OCI-LY7 (cell line): ENCODE results near the gene UBL3. TPM values are rescaled to one million over a fixed set of nuclear protein-coding genes. Genes with fewer than 3 reads are reported as not detected.

Experiments
- BruUV-seq: library from RNA; stranded (reverse); fragments of 400-500 nt; replicated peaks from 2 replicates; lab custom pipeline; 2021; lab: Mats Ljungman, UMichigan
- CTCF ChIA-PET: fragments of 300-600 bp; sonication (Branson Sonifier 250); formaldehyde crosslinking; loops from one replicate; lab custom pipeline; 2022; ENCODE audit warnings: antibody characterized with exemption; ENCODE audit not compliant: unreplicated experiment; lab: Charles Lee
- POLR2A ChIA-PET: fragments of 300-600 bp; sonication (Branson Sonifier 250); formaldehyde crosslinking; loops from one replicate; lab custom pipeline; 2022; ENCODE audit warnings: antibody characterized with exemption; lab: Charles Lee
- DNase-seq: peaks from one replicate; pipeline ENCODE4 v3.0.0-alpha.2; 2015; ENCODE audit warnings: low spot score
- H2AFZ ChIP-seq: fragments of 200-600 bp; sonication (generic), shearing (Covaris generic); 2 replicates; pipeline ENCODE4 v1.6.1; 2014; ENCODE audit warnings: mild to moderate bottlenecking, antibody characterized with exemption, low read length, moderate library complexity
- H3K27ac ChIP-seq: fragments of 200-600 bp; sonication (generic); 2 replicates; pipeline ENCODE4 v1.5.1; 2014; ENCODE audit warnings: mixed run types, low read depth, mild to moderate bottlenecking, moderate library complexity, low read length, inconsistent platforms; ENCODE audit not compliant: poor library complexity, severe bottlenecking
- H3K36me3 ChIP-seq: fragments of 200-600 bp; sonication (generic); 2 replicates; pipeline ENCODE4 v1.6.1; 2014; ENCODE audit warnings: mild to moderate bottlenecking, antibody characterized with exemption, low read length, moderate library complexity, mixed read lengths; ENCODE audit not compliant: insufficient read depth
- H3K4me1 ChIP-seq: fragments of 200-600 bp; sonication (generic); 2 replicates; pipeline ENCODE4 v1.5.1; 2014; ENCODE audit warnings: mild to moderate bottlenecking, low read length; ENCODE audit not compliant: insufficient read depth, poor library complexity, severe bottlenecking
- H3K4me2 ChIP-seq: fragments of 200-600 bp; sonication (generic); 2 replicates; pipeline ENCODE4 v1.6.1; 2014; ENCODE audit warnings: mild to moderate bottlenecking, low read length
- H3K4me3 ChIP-seq: fragments of 200-600 bp; sonication (generic); 2 replicates; pipeline ENCODE4 v1.5.1; 2014; ENCODE audit warnings: mild to moderate bottlenecking, low read depth, low read length; ENCODE audit not compliant: poor library complexity, severe bottlenecking
- H3K79me2 ChIP-seq: fragments of 200-600 bp; sonication (generic); 2 replicates; pipeline ENCODE4 v1.6.1; 2016; ENCODE audit warnings: low read depth, mild to moderate bottlenecking, low read length, moderate library complexity, mixed read lengths; ENCODE audit not compliant: insufficient read depth
- H3K9me2 ChIP-seq: fragments of 200-600 bp; sonication (generic); 2 replicates; pipeline ENCODE4 v1.6.1; 2016; ENCODE audit warnings: mild to moderate bottlenecking, low read length, mixed read lengths; ENCODE audit not compliant: insufficient read depth
- H3K9me3 ChIP-seq: fragments of 200-600 bp; sonication (generic); 2 replicates; pipeline ENCODE4 v1.6.1; 2014; ENCODE audit warnings: mild to moderate bottlenecking, mixed run types, low read length, mixed read lengths
- H4K20me1 ChIP-seq: fragments of 200-600 bp; sonication (generic); 2 replicates; pipeline ENCODE4 v1.6.1; 2014; ENCODE audit warnings: mild to moderate bottlenecking, antibody characterized with exemption, low read length, moderate library complexity, mixed read lengths; ENCODE audit not compliant: insufficient read depth
- EZH2phosphoT487 ChIP-seq: fragments of 200-600 bp; sonication (generic); IDR thresholded peaks from 2 replicates; pipeline ENCODE4 v1.6.1; 2018; ENCODE audit warnings: low read depth, borderline replicate concordance, mild to moderate bottlenecking, mixed run types, antibody characterized with exemption, low read length, moderate library complexity, mixed read lengths
- intact Hi-C: fragments of 100-400 bp; cut with micrococcal nuclease; formaldehyde crosslinking; loops from one replicate; pipeline ENCODE4 v1.10.0; 2022; ENCODE audit not compliant: unreplicated experiment
- total RNA-seq, 2 experiments: library from RNA; depleted of rRNA in 1 of 2; stranded (reverse); fragments of >200 nt in 1 of 2; shearing (Covaris generic) in 1 of 2; gene quantifications; 2 replicates each; pipeline ENCODE4 v1.2.3, GENCODE V29; 2014 to 2022
- TF ChIP-seq, protein P1 (sequence below): fragments of 200-600 bp; sonication (generic); conservative IDR thresholded peaks from 2 replicates; pipeline ENCODE4 v1.5.1; 2014; ENCODE audit warnings: mild to moderate bottlenecking, antibody characterized with exemption, low read length, moderate library complexity, mixed read lengths

UBL3 gene
- total RNA-seq, 2 experiments from 2014 or later, result 5.6 to 11.4 TPM

DNA sequence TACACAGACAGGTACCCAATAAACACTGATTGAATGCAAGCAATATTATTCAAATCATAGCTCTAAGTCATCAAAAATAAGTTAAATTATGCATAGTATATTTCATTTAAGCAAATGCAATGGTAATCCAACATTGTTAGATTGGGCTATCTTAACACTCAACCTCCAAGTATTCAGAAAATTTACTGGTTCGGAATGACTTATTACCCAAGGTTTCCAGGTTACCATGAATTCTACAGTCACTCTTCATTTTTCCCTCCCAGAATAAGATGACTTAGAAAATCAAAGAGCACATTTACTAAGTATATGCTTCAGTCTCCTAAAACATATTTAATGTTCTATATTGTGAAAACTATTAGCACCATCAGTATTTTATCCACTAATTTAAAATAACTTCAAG is 6.0 kb downstream of the UBL3 start:
- H3K9me3 ChIP-seq, result no peaks in the 10 kb centered on the region
- CTCF ChIA-PET, result no interaction called here
- BruUV-seq, result no TSS peak
- no peaks in the 10 kb centered on the region; the same call in 1 of the 2 replicates for H3K79me2 ChIP-seq
- POLR2A ChIA-PET, result interaction anchor here (0.5 to 0.8 kb wide), 2 partner anchors 23 to 432 kb away, joined by 3 to 4 read pairs; no protein-coding TSS in a partner anchor
- TF ChIP-seq, protein P1, sequence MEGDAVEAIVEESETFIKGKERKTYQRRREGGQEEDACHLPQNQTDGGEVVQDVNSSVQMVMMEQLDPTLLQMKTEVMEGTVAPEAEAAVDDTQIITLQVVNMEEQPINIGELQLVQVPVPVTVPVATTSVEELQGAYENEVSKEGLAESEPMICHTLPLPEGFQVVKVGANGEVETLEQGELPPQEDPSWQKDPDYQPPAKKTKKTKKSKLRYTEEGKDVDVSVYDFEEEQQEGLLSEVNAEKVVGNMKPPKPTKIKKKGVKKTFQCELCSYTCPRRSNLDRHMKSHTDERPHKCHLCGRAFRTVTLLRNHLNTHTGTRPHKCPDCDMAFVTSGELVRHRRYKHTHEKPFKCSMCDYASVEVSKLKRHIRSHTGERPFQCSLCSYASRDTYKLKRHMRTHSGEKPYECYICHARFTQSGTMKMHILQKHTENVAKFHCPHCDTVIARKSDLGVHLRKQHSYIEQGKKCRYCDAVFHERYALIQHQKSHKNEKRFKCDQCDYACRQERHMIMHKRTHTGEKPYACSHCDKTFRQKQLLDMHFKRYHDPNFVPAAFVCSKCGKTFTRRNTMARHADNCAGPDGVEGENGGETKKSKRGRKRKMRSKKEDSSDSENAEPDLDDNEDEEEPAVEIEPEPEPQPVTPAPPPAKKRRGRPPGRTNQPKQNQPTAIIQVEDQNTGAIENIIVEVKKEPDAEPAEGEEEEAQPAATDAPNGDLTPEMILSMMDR, result no peak
- TF ChIP-seq EZH2phosphoT487, result no peak
- H3K4me1 ChIP-seq, result peaks cover 16% of the 10 kb centered on the region
- H3K4me2 ChIP-seq, result no peak overlapping the region
- no peak overlapping the region for H3K27ac ChIP-seq
- intact Hi-C loops, result loop anchor here (10.0 kb wide), 1 partner anchor 350 kb away; no protein-coding TSS in a partner anchor
- H3K4me3 ChIP-seq, result no peak overlapping the region
- H4K20me1 ChIP-seq, result peaks cover 12% of the 10 kb centered on the region
- H3K36me3 ChIP-seq, result no peaks in the 10 kb centered on the region
- no peak for DNase-seq
- no peaks in the 10 kb centered on the region for H3K9me2 ChIP-seq
- no peak overlapping the region for H2AFZ ChIP-seq

DNA sequence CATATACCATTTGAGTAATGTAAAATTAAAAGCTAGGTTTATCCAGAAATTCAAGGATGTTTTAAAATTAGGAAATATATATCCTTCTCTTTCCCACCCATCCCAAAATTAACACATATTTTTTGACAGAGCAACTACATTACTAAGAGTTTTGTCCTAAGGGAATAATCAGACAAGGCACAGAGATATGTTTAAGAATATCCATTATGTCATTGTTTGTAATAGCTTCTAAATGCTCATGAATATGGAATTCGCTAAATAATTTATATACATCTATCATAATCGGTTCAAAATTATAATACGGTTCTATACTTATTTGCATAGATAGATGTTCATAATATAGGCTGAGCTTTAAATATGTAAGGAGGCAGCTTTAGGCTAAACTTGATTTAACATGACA is 9.8 kb downstream of the UBL3 start:
- TF ChIP-seq, protein P1, result no peak
- no peak for TF ChIP-seq EZH2phosphoT487
- no peak overlapping the region for H3K4me3 ChIP-seq
- H3K4me1 ChIP-seq, result no peaks in the 10 kb centered on the region
- no peak overlapping the region for H3K4me2 ChIP-seq
- H4K20me1 ChIP-seq, result peaks cover 13% of the 10 kb centered on the region
- no TSS peak for BruUV-seq
- DNase-seq, result no peak
- no peaks in the 10 kb centered on the region for H3K79me2 ChIP-seq
- intact Hi-C loops, result loop anchor here (10.0 kb wide), 1 partner anchor 346 kb away; no protein-coding TSS in a partner anchor
- H3K36me3 ChIP-seq, result no peaks in the 10 kb centered on the region
- H3K9me3 ChIP-seq, result no peaks in the 10 kb centered on the region
- no peak overlapping the region for H2AFZ ChIP-seq
- H3K9me2 ChIP-seq, result no peaks in the 10 kb centered on the region
- H3K27ac ChIP-seq, result no peak overlapping the region
- CTCF ChIA-PET, result no interaction called here
- POLR2A ChIA-PET, result interaction anchor here (0.6 to 2.0 kb wide), 3 partner anchors 23 to 743 kb away, joined by 3 to 4 read pairs (median 3); no protein-coding TSS in a partner anchor
